ENCODE measurements around the gene LSM3.

GRCh38 chr3:14153663-14154062 lies 25.0 kb upstream of the LSM3 start:
- TF ChIP-seq, protein P1, sequence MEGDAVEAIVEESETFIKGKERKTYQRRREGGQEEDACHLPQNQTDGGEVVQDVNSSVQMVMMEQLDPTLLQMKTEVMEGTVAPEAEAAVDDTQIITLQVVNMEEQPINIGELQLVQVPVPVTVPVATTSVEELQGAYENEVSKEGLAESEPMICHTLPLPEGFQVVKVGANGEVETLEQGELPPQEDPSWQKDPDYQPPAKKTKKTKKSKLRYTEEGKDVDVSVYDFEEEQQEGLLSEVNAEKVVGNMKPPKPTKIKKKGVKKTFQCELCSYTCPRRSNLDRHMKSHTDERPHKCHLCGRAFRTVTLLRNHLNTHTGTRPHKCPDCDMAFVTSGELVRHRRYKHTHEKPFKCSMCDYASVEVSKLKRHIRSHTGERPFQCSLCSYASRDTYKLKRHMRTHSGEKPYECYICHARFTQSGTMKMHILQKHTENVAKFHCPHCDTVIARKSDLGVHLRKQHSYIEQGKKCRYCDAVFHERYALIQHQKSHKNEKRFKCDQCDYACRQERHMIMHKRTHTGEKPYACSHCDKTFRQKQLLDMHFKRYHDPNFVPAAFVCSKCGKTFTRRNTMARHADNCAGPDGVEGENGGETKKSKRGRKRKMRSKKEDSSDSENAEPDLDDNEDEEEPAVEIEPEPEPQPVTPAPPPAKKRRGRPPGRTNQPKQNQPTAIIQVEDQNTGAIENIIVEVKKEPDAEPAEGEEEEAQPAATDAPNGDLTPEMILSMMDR (IDR thresholded peaks at IDR 0.05; ENCODE audit: poor library complexity), result no peak
- TF ChIP-seq EZH2 (IDR thresholded peaks at IDR 0.05; ENCODE audit: borderline replicate concordance), result no peak

Measured in hepatocyte (in vitro differentiated cells).